ENCODE results near the gene ARHGEF4.

ARHGEF4 gene

GRCh38 chr2:131094463-131095281 lies 258.0 kb downstream of the ARHGEF4 start:
- no peak for DNase-seq
